ENCODE measurements around the gene TIE1. TPM values are rescaled to one million over a fixed set of nuclear protein-coding genes. Genes with fewer than 3 reads are reported as not detected.

TIE1 gene
- total and polyA plus RNA-seq, 12 donors = 5.0 to 49.8 (median 27.0) TPM

DNA sequence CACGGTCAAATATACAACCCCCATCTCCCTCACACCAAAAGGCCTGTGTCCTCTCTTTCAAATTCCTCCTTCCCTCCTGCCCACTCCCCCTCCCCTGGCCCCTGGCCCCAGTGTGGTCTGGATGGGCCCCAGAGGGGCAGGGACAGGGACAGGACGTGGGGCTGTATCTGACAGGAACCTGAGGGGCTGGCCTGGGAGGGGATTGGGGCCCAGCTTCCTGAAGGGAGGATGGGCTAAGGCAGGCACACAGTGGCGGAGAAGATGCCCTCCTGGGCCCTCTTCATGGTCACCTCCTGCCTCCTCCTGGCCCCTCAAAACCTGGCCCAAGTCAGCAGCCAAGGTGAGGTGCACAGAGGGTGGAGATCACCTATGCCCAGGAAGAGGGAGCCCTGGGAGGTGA is 36.8 kb downstream of the TIE1 start, which contains the start of gene MPL:
Gene MPL, plus strand, starts transcription at position 231 of the 400 bp plus-strand sequence. Its CDS starts 31 bp downstream, at position 262.
- H3K9me3 ChIP-seq (replicated peaks in 1 of 3) = no peaks in the 10 kb centered on the region
- H3K27me3 ChIP-seq = no peaks in the 10 kb centered on the region
- H3K4me1 ChIP-seq (replicated peaks in 1 of 2) = no peaks in the 10 kb centered on the region
- 75 to 94% (median 80%) methylated on average over 1 to 3 of the region's 3 CpGs for WGBS, 4 donors
- TF ChIP-seq, protein P1, sequence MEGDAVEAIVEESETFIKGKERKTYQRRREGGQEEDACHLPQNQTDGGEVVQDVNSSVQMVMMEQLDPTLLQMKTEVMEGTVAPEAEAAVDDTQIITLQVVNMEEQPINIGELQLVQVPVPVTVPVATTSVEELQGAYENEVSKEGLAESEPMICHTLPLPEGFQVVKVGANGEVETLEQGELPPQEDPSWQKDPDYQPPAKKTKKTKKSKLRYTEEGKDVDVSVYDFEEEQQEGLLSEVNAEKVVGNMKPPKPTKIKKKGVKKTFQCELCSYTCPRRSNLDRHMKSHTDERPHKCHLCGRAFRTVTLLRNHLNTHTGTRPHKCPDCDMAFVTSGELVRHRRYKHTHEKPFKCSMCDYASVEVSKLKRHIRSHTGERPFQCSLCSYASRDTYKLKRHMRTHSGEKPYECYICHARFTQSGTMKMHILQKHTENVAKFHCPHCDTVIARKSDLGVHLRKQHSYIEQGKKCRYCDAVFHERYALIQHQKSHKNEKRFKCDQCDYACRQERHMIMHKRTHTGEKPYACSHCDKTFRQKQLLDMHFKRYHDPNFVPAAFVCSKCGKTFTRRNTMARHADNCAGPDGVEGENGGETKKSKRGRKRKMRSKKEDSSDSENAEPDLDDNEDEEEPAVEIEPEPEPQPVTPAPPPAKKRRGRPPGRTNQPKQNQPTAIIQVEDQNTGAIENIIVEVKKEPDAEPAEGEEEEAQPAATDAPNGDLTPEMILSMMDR (IDR thresholded peaks at IDR 0.05) = no peak
- no peak for DNase-seq
- intact Hi-C loops (cut with DNase I) = no loop called here
- no peak within 1 kb of the TSS for H3K4me3 ChIP-seq
- no peaks in the 10 kb centered on the region for H3K36me3 ChIP-seq (replicated peaks in 1 of 2)
- no peak within 1 kb of the TSS for H3K27ac ChIP-seq

DNA sequence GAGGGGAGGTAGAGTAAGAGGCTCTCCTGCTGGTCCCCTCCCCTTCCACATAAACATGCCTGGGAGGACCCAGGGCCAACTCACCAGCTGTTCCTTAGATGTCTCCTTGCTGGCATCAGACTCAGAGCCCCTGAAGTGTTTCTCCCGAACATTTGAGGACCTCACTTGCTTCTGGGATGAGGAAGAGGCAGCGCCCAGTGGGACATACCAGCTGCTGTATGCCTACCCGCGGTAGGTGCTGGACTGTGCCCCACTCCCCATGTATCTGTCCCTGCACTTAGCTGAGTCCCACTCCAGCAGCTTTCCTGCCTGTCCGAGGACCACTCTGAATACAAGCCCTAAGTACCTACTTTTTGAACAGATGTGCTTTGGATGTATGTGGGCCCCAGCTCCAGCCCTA is 37.2 kb downstream of the TIE1 start:
- H3K4me1 ChIP-seq (replicated peaks in 1 of 2) = no peaks in the 10 kb centered on the region
- H3K36me3 ChIP-seq (replicated peaks in 1 of 2) = no peaks in the 10 kb centered on the region
- DNase-seq = no peak
- H3K27me3 ChIP-seq = no peaks in the 10 kb centered on the region
- intact Hi-C loops (cut with DNase I) = no loop called here
- WGBS, 4 donors = 69 to 84% (median 74%) methylated on average over 1 to 5 of the region's 5 CpGs
- H3K4me3 ChIP-seq = no peak overlapping the region
- H3K27ac ChIP-seq = no peak overlapping the region
- no peaks in the 10 kb centered on the region for H3K9me3 ChIP-seq (replicated peaks in 1 of 3)
- TF ChIP-seq POLR2A (IDR thresholded peaks at IDR 0.05) = no peak
- TF ChIP-seq, protein P1 (IDR thresholded peaks at IDR 0.05) = no peak

DNA sequence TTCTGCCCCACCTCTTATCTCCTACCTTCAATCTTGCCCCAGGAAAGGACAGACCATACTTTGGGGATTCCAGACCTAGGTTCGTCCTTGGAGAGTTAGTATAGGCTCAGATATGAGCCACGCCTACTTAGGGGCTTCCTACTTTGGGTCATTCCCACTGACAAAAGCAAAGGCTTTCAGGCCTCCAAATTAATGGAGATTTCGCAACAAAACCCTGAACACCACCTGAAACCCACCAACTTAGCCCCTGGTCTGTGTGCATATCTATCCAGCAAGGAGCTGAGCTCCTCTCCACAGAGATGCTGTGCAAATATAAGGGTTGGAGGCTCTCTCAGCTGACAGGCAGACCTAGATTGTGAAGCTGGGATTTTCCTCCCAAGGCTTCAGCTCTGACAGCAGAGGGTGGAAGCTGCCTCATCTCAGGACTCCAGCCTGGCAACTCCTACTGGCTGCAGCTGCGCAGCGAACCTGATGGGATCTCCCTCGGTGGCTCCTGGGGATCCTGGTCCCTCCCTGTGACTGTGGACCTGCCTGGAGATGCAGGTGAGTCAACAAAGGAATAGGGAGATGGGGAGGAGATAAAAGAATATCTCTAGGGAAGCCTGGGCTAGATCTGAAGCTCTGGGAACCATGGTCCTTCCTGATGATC is 38.9 kb downstream of the TIE1 start:
- 88 to 100% (median 96%) methylated on average over 3 to 6 of the region's 6 CpGs for WGBS, 4 donors
- no peaks in the 10 kb centered on the region for H3K36me3 ChIP-seq (replicated peaks in 1 of 2)
- no peak for TF ChIP-seq POLR2A (IDR thresholded peaks at IDR 0.05)
- TF ChIP-seq, protein P1 (IDR thresholded peaks at IDR 0.05) = no peak
- DNase-seq = no peak
- peaks cover 0 to 7% of the 10 kb centered on the region in 2 donors for H3K4me1 ChIP-seq (replicated peaks in 1 of 2)
- no peaks in the 10 kb centered on the region for H3K27me3 ChIP-seq
- intact Hi-C loops (cut with DNase I) = no loop called here
- H3K9me3 ChIP-seq (replicated peaks in 1 of 3) = no peaks in the 10 kb centered on the region
- H3K4me3 ChIP-seq = no peak overlapping the region
- no peak overlapping the region for H3K27ac ChIP-seq

DNA sequence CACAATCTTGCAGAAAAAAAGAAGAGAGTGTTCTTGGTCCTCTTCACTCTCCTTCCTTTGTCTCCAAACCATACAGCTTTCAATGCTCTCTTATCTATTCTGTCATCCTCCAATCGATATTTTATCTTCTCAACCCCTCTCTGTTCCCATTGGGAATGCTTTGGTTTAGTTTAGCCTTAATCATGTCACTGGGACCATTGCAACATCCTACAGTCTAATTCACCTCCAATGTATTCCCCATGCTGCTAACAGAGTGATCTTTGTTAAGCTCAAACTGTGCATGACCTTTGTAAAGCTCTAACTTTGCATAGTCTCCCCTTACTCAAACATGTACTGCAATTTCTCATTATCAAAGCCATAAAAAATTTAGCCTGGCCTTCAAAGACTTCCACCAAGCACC is 39.8 kb downstream of the TIE1 start:
- Histone ChIP-seq H3K4me3 (no peak overlapping the region), H3K4me1 (replicated peaks in 1 of 2) (peaks cover 2 to 13% of the 10 kb centered on the region in 2 donors), H3K27me3 (no peaks in the 10 kb centered on the region), H3K36me3 (replicated peaks in 1 of 2) (no peaks in the 10 kb centered on the region), H3K27ac (no peak overlapping the region), H3K9me3 (replicated peaks in 1 of 3) (no peaks in the 10 kb centered on the region)
- WGBS, 4 donors = 48 to 80% (median 63%) methylated on average over 1 of the region's 1 CpG
- intact Hi-C loops (cut with DNase I) = no loop called here
- TF ChIP-seq POLR2A (IDR thresholded peaks at IDR 0.05) = no peak
- TF ChIP-seq, protein P1 (IDR thresholded peaks at IDR 0.05) = no peak
- no peak for DNase-seq
